Mononuclear cell (primary cell): ENCODE results near the gene HEY2. TPM values are rescaled to one million over a fixed set of nuclear protein-coding genes. Genes with fewer than 3 reads are reported as not detected.
"Not testable (repeated sequence)": the region's sequence is repeated elsewhere in the genome, so short reads cannot be mapped to it uniquely, and the experiment has no call there.

ENCODE experiments used
- H3K27me3 ChIP-seq: 2 replicates; pipeline ENCODE4 v1.6.0; 2011; ENCODE audit warnings: low read length, control low read depth; ENCODE audit not compliant: insufficient read depth
- H3K4me1 ChIP-seq: 2 replicates; pipeline ENCODE4 v1.5.1; 2011; ENCODE audit warnings: mild to moderate bottlenecking, low read length, control low read depth; ENCODE audit not compliant: insufficient read depth
- H3K4me3 ChIP-seq: 2 replicates; pipeline ENCODE4 v1.5.1; 2011; ENCODE audit warnings: mild to moderate bottlenecking, low read length, moderate library complexity
- H3K9me3 ChIP-seq: 2 replicates; pipeline ENCODE4 v1.5.1; 2011; ENCODE audit warnings: low read depth, mild to moderate bottlenecking, control low read depth, low read length
- total RNA-seq: library from RNA; depleted of rRNA; stranded (reverse); fragments of >200 nt; gene quantifications from one replicate; pipeline ENCODE4 v1.2.3, GENCODE V29; 2012

HEY2 gene
- total RNA-seq, result 0.10 TPM

GRCh38 chr6:125749173-125749864 is at the start of gene HEY2:
Gene HEY2 (plus strand): TSS chr6:125749632. CDS start chr6:125749777, 145 bp downstream.
- Histone ChIP-seq H3K9me3 (no peaks in the 10 kb centered on the region), H3K4me1 (peaks cover 41% of the 10 kb centered on the region), H3K4me3 (peak within 1 kb of the TSS; percentile 53), H3K27me3 (peaks cover 89% of the 10 kb centered on the region)

DNA sequence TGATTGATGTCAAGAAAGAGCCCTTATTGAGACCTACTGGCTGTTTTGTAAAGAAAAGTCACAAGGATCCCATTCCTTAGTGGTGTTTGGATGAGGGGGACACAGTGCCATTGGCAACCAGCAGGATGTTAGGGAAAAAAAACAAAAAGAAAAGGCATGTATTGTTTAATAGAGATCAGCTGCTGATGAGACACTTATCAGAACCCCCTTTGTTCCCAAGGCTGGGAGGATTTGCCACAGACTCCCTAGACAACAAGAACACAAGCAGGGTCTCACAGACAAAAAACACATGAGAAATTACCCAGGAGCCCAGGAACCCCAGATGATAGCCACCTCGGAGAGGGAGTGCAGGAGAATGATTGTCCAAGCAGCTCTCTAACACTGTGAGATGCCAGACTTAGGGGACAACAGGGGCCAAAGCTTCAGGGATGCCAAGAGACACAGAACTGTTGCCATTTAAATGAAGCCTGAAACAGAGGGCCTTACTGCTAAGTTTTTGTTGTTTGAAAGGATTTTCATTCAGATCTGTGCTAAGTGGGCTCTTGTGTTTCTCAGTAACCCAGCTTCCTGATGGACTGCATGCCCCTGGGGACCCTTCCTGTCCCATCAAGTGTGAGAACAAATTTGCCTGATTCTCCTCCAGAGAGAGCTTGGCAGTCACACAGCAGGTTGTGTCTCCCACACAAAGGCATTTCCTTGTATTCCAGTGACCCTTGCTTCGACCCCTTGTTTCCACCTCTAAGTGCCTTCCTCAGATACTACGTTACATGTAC is 48.7 kb upstream of the HEY2 start:
- no peaks in the 10 kb centered on the region for H3K4me1 ChIP-seq
- no peaks in the 10 kb centered on the region for H3K9me3 ChIP-seq
- H3K4me3 ChIP-seq, result no peak overlapping the region
- no peaks in the 10 kb centered on the region for H3K27me3 ChIP-seq

DNA sequence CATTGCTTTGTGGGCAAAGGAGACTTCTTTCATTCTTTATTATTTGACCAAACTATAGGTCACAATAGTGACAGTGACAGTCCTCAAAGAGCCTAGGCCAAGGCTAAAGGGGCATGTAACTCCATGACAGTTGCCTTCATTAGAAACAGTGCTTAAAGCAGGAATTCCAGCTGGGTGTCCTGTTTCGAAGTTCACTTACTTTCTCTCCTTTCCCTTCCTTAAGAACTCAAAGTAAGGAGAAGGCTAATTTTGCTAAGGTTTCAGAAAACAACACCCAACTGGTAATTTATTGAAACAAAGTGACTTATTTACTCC is 48.1 kb upstream of the HEY2 start:
- Histone ChIP-seq H3K4me1 (no peaks in the 10 kb centered on the region), H3K4me3 (no peak overlapping the region), H3K9me3 (no peaks in the 10 kb centered on the region), H3K27me3 (no peaks in the 10 kb centered on the region)

- not testable (repeated sequence) for H3K4me1 ChIP-seq, H3K27me3 ChIP-seq, H3K4me3 ChIP-seq, H3K9me3 ChIP-seq
Measured at GRCh38 chr6:125703882-125704281, 45.5 kb upstream of the HEY2 start.

DNA sequence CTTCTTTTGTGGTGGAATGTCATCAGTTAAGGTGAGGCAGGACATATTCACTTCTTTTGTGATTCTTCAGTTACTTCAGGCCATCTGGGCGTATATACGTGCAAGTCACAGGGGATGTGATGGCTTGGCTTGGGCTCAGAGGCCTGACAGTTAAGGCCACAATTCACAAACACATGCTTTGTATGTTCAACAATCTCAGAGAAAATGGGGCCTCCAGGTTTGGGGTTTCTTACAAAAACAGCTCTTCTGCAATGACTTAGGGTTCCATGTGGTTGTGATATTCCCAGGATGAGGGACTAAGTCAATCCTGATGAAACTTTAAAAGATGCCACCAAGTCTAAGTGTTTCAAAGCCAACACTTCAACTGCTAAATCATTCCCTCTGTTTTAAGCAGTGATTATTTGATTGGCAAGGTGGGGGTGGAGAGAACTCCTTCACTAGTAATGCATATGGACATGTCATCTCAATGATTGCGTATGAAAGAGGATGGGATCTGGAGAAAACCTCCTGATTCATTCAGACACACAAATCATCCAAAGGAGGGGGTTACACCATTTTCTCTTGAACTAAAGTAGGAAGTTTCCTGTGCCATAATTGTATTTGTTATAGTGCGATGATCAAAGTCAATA is 41.7 kb upstream of the HEY2 start:
- H3K4me1 ChIP-seq, result no peaks in the 10 kb centered on the region
- H3K9me3 ChIP-seq, result peaks cover 5% of the 10 kb centered on the region
- H3K27me3 ChIP-seq, result no peaks in the 10 kb centered on the region
- H3K4me3 ChIP-seq, result no peak overlapping the region

DNA sequence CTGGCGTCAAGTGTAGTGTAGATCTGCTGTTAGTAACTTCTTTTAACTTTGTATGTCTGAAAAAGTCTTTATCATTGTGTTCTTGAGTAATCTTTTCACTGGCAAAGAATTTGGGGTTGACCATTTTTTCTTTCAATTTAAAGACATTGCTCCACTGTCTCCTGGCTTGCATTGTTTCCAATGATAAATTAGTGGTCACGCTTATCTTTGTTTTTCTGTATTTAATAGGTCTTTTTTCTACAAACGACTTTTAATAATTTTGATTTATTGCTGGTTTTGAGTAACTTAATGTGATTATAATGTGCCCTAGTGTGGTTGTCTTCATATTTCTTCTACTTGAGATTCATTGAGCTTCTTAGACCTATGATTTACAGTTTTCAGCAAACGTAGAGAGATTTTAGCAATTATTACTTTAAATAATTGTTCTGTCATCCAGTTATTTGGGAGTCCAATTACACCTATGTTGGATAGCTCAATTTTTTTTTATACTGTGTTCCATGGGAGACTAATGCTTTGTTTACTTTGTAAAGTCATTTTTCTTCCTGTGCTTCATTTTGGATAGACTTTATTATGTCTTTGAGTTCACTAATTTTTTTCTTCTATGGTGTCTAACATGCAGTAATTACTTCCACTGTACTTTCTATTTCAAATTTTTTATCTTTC is 38.3 kb upstream of the HEY2 start:
- Histone ChIP-seq H3K4me3 (no peak overlapping the region), H3K27me3 (no peaks in the 10 kb centered on the region), H3K9me3 (peaks cover 5% of the 10 kb centered on the region), H3K4me1 (no peaks in the 10 kb centered on the region)

GRCh38 chr6:125714441-125715090 is 34.9 kb upstream of the HEY2 start:
- H3K4me1 ChIP-seq, result no peaks in the 10 kb centered on the region
- no peaks in the 10 kb centered on the region for H3K27me3 ChIP-seq
- no peak overlapping the region for H3K4me3 ChIP-seq
- peaks cover 5% of the 10 kb centered on the region for H3K9me3 ChIP-seq

DNA sequence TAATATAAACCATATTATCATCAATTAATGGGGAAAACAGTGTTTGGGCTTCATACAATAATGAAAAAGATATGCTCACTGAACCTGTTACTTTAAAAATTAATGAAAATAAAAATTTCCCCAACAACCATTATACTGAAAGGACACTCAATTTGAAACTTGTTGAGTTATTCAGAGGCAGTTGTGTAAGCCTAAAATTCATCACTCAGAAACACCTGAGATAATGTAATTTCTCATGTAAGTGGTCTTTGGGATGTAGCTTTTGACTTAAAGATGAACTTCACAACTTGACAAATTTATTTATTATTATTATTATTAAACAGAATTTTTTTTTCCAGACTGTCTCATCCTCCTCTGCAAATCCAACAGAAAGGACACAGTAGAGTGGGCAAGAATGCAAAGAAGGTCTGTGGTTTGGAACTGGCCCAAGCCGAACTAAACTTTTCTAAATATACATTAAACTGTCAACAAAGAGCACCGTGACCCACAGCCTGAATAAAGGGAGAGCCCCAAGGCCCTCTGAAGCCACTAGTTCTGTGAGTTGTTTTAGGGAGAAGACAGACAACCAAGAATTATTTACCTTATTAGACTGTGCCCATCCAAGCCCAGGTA is 32.2 kb upstream of the HEY2 start:
- no peak overlapping the region for H3K4me3 ChIP-seq
- no peaks in the 10 kb centered on the region for H3K27me3 ChIP-seq
- H3K4me1 ChIP-seq, result no peaks in the 10 kb centered on the region
- no peaks in the 10 kb centered on the region for H3K9me3 ChIP-seq

- Histone ChIP-seq H3K4me1 (no peaks in the 10 kb centered on the region), H3K9me3 (no peaks in the 10 kb centered on the region), H3K27me3 (peaks cover 5% of the 10 kb centered on the region), H3K4me3 (no peak overlapping the region)
Measured at GRCh38 chr6:125718109-125718508, 31.3 kb upstream of the HEY2 start.

GRCh38 chr6:125722886-125723285 is 26.5 kb upstream of the HEY2 start:
- Histone ChIP-seq H3K9me3 (no peaks in the 10 kb centered on the region), H3K4me3 (no peak overlapping the region), H3K4me1 (no peaks in the 10 kb centered on the region), H3K27me3 (peaks cover 7% of the 10 kb centered on the region)

- no peaks in the 10 kb centered on the region for H3K4me1 ChIP-seq
- H3K9me3 ChIP-seq, result no peaks in the 10 kb centered on the region
- peaks cover 13% of the 10 kb centered on the region for H3K27me3 ChIP-seq
- H3K4me3 ChIP-seq, result no peak overlapping the region
Measured at GRCh38 chr6:125727216-125727615, 22.2 kb upstream of the HEY2 start.

GRCh38 chr6:125728739-125729138 is 20.7 kb upstream of the HEY2 start:
- Histone ChIP-seq H3K4me3 (no peak overlapping the region), H3K4me1 (no peaks in the 10 kb centered on the region), H3K9me3 (no peaks in the 10 kb centered on the region), H3K27me3 (peaks cover 6% of the 10 kb centered on the region)

- no peaks in the 10 kb centered on the region for H3K9me3 ChIP-seq
- H3K27me3 ChIP-seq, result peaks cover 14% of the 10 kb centered on the region
- no peak overlapping the region for H3K4me3 ChIP-seq
- no peaks in the 10 kb centered on the region for H3K4me1 ChIP-seq
Measured at GRCh38 chr6:125729983-125730382, 19.4 kb upstream of the HEY2 start.

GRCh38 chr6:125732398-125732797 is 17.0 kb upstream of the HEY2 start:
- H3K9me3 ChIP-seq, result no peaks in the 10 kb centered on the region
- H3K27me3 ChIP-seq, result peaks cover 27% of the 10 kb centered on the region
- no peaks in the 10 kb centered on the region for H3K4me1 ChIP-seq
- H3K4me3 ChIP-seq, result no peak overlapping the region
